Mucosa of descending colon (tissue), 3 donors: ENCODE data around the gene LARGE2. TPM values are rescaled to one million over a fixed set of nuclear protein-coding genes. Genes with fewer than 3 reads are reported as not detected.

ENCODE experiments used
- ATAC-seq: fragments of 200-7000 bp; cut with Tn5 transposase; one replicate; pipeline ENCODE4 v1.9.1; 2020; ENCODE audit warnings: mild to moderate bottlenecking, moderate library complexity
- DNase-seq, 3 donors: peaks; one replicate each; pipeline ENCODE4 v3.0.0-alpha.2; 2020
- H3K36me3 ChIP-seq: fragments of 200-600 bp; one replicate; pipeline ENCODE4 v1.8.0; 2021; ENCODE audit warnings: low read depth, mild to moderate bottlenecking
- H3K4me1 ChIP-seq: fragments of 200-600 bp; one replicate; pipeline ENCODE4 v1.8.0; 2021; ENCODE audit warnings: low read depth, mild to moderate bottlenecking
- H3K4me3 ChIP-seq: fragments of 200-600 bp; one replicate; pipeline ENCODE4 v1.8.0; 2021; ENCODE audit warnings: mild to moderate bottlenecking
- H3K9me3 ChIP-seq: fragments of 200-600 bp; one replicate; pipeline ENCODE4 v1.8.0; 2021; ENCODE audit warnings: mild to moderate bottlenecking
- CTCF ChIP-seq: fragments of 200-600 bp; IDR thresholded peaks from one replicate; pipeline ENCODE4 v1.8.0; 2022; ENCODE audit warnings: antibody characterized with exemption, mild to moderate bottlenecking
- intact Hi-C, 2 donors: fragments of 100-400 bp; cut with DNase I in 1 of 2; cut with micrococcal nuclease in 1 of 2; formaldehyde crosslinking; loops; one replicate each; pipeline versions ENCODE4 v1.11.0 to v1.11.1; 2022; cut with DNase I, micrococcal nuclease
- total RNA-seq, 3 donors: library from RNA; stranded (reverse); fragmentation: NEBNext Ultra II Directional in 2 of 3; extraction: Animal tissue kit (Norgen Biotek cat#: 25700) in 2 of 3; gene quantifications; one replicate each; pipeline versions ENCODE4 v1.2.1 to v1.2.4, GENCODE V29; 2021 to 2023
- donor health status: DM: no; HTN: no; CAD: no; lungs with moderate emphysema.
- donor health status: DM: no; HTN: no; CAD: no.
- donor health status: DM: no; HTN: yes; CAD: no.

LARGE2 gene
- total RNA-seq, 3 donors from 2014 or later: 1.9 to 2.9 (median 2.3) TPM

- DNase-seq: no peak
- Histone ChIP-seq H3K4me3 (no peak overlapping the region), H3K9me3 (no peaks in the 10 kb centered on the region), H3K36me3 (no peaks in the 10 kb centered on the region), H3K4me1 (peaks cover 5% of the 10 kb centered on the region)
- ATAC-seq: no peak
- TF ChIP-seq CTCF: no peak
- intact Hi-C loops: no loop called here
These were observed 35.5 kb upstream of the LARGE2 start for GRCh38 chr11:45886816-45887520.

- ATAC-seq (no peak), DNase-seq (no peak)
- Histone ChIP-seq H3K36me3 (no peaks in the 10 kb centered on the region), H3K4me3 (no peak overlapping the region), H3K4me1 (peaks cover 5% of the 10 kb centered on the region), H3K9me3 (no peaks in the 10 kb centered on the region)
- intact Hi-C loops: no loop called here
- TF ChIP-seq CTCF: no peak
These were observed 34.9 kb upstream of the LARGE2 start for GRCh38 chr11:45887587-45887986.

GRCh38 chr11:45889555-45889954, 32.9 kb upstream of the LARGE2 start:
- DNase-seq: no peak
- ATAC-seq: no peak
- Histone ChIP-seq H3K4me1 (peaks cover 5% of the 10 kb centered on the region), H3K9me3 (no peaks in the 10 kb centered on the region), H3K4me3 (no peak overlapping the region), H3K36me3 (no peaks in the 10 kb centered on the region)
- intact Hi-C loops: no loop called here
- TF ChIP-seq CTCF: no peak

- Histone ChIP-seq H3K4me1 (peaks cover 5% of the 10 kb centered on the region), H3K36me3 (no peaks in the 10 kb centered on the region), H3K4me3 (no peak overlapping the region), H3K9me3 (no peaks in the 10 kb centered on the region)
- intact Hi-C loops: no loop called here
- no peak for TF ChIP-seq CTCF
- DNase-seq (no peak), ATAC-seq (no peak)
These were observed 32.5 kb upstream of the LARGE2 start for GRCh38 chr11:45889966-45890365.

- no peaks in the 10 kb centered on the region for H3K9me3 ChIP-seq
- intact Hi-C loops: no loop called here
- TF ChIP-seq CTCF: no peak
- H3K36me3 ChIP-seq: no peaks in the 10 kb centered on the region
- H3K4me3 ChIP-seq: no peak overlapping the region
- DNase-seq: no peak
- no peak for ATAC-seq
- H3K4me1 ChIP-seq: peaks cover 2% of the 10 kb centered on the region
These were observed 31.4 kb upstream of the LARGE2 start for GRCh38 chr11:45890886-45891550.
